GM18873 (cell line): ENCODE results near the gene NIPA2.

Experiments used
- ATAC-seq: cut with Tn5 transposase; IDR thresholded peaks from one replicate; pipeline ENCODE4 v1.9.1; 2021; ENCODE audit warnings: mild to moderate bottlenecking, moderate library complexity, moderate number of reproducible peaks; ENCODE audit not compliant: unreplicated experiment, low FRiP score

NIPA2 gene

GRCh38 chr15:22831473-22831872, 7.0 kb upstream of the NIPA2 start:
- no peak for ATAC-seq

- ATAC-seq: no peak
These were observed 705 bp downstream of the NIPA2 start for GRCh38 chr15:22839046-22839695.

GRCh38 chr15:22844421-22845288, 6.2 kb downstream of the NIPA2 start:
- no peak for ATAC-seq

- ATAC-seq: no peak
These were observed 6.9 kb downstream of the NIPA2 start for GRCh38 chr15:22845289-22845900.

- ATAC-seq: no peak
These were observed 7.6 kb downstream of the NIPA2 start for GRCh38 chr15:22846073-22846472.

GRCh38 chr15:22850055-22850454, 11.6 kb downstream of the NIPA2 start:
- no peak for ATAC-seq

- ATAC-seq: no peak
These were observed 13.0 kb downstream of the NIPA2 start for GRCh38 chr15:22851513-22851912.

GRCh38 chr15:22855791-22856190, 17.3 kb downstream of the NIPA2 start:
- no peak for ATAC-seq

- ATAC-seq: no peak
These were observed 18.2 kb downstream of the NIPA2 start for GRCh38 chr15:22856659-22857058.

GRCh38 chr15:22861161-22861560, 22.7 kb downstream of the NIPA2 start:
- no peak for ATAC-seq

GRCh38 chr15:22863356-22863755, 24.9 kb downstream of the NIPA2 start:
- no peak for ATAC-seq

GRCh38 chr15:22866079-22866478, 27.6 kb downstream of the NIPA2 start:
- no peak for ATAC-seq

- no peak for ATAC-seq
These were observed 29.4 kb downstream of the NIPA2 start for GRCh38 chr15:22867886-22868285.

GRCh38 chr15:22868495-22868894, 30.0 kb downstream of the NIPA2 start:
- ATAC-seq: no peak

- no peak for ATAC-seq
These were observed 30.5 kb downstream of the NIPA2 start for GRCh38 chr15:22868928-22869327.

GRCh38 chr15:22869856-22870255, 31.4 kb downstream of the NIPA2 start:
- ATAC-seq: no peak

- no peak for ATAC-seq
These were observed 32.4 kb downstream of the NIPA2 start for GRCh38 chr15:22870865-22871264.

- ATAC-seq: no peak
These were observed 33.1 kb downstream of the NIPA2 start for GRCh38 chr15:22871481-22872086.

- no peak for ATAC-seq
These were observed 34.7 kb downstream of the NIPA2 start for GRCh38 chr15:22872936-22873701.

- no peak for ATAC-seq
These were observed 35.4 kb downstream of the NIPA2 start for GRCh38 chr15:22873841-22874240.
